ENCODE results near the gene TTLL12.

TTLL12 gene

DNA sequence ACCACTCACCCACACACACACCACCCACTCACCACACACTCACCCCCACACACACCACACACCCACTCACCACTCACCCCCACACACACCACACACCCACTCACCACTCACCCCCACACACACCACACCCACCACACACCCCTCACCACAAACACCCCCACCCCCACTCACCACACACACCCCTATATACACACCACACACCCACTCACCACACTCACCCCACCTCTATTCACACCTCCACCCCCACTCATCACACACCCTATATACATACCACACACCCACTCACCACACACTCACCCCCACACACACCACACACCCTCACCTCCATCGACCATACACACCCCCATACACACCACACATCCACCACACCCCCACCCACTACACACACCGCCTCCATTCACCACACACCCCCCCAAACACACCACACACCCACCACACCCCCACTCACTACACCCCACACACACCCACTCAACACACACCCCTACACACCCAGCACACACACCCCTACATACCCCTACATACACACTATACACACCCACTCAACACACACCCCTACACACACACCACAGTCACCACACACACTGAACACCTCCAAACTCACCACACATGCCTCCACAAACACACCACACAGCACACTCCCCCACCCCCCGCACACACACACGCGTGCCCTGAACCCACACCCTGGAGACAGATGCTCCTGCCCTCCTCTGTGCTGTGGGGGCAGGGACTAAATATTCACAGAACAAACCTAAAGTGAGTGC, 19.0 kb upstream of the TTLL12 start:
- H3K4me3 ChIP-seq (ENCODE audit: low read length) = no peak overlapping the region
- no peak for DNase-seq (ENCODE audit: low read depth)
- TF ChIP-seq CTCF (IDR thresholded peaks at IDR 0.05; ENCODE audit: insufficient read depth, low read depth, low read length, missing control alignments) = no peak

DNA sequence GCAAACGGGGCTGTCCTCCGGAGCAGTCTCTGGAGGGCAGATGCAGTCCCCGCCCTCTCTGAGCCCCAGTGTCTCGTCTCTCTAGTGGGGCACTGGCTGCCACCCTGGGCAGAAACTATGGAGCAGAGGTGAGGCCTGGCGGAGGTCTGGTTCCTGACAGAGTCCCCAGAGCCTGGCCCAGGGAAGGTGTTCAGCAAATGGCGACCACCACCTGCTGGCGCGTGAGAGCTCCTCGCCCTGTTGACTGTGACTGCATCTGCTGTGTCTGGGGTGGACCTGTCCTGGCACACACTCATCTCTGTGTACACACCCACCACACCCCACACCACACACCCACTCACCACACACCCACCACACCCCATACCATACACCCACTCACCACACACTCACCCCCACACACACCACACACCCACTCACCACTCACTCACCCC, 18.3 kb upstream of the TTLL12 start:
- no peak overlapping the region for H3K4me3 ChIP-seq (ENCODE audit: low read length)
- no peak for DNase-seq (ENCODE audit: low read depth)
- TF ChIP-seq CTCF (IDR thresholded peaks at IDR 0.05; ENCODE audit: insufficient read depth, low read depth, low read length, missing control alignments) = no peak

DNA sequence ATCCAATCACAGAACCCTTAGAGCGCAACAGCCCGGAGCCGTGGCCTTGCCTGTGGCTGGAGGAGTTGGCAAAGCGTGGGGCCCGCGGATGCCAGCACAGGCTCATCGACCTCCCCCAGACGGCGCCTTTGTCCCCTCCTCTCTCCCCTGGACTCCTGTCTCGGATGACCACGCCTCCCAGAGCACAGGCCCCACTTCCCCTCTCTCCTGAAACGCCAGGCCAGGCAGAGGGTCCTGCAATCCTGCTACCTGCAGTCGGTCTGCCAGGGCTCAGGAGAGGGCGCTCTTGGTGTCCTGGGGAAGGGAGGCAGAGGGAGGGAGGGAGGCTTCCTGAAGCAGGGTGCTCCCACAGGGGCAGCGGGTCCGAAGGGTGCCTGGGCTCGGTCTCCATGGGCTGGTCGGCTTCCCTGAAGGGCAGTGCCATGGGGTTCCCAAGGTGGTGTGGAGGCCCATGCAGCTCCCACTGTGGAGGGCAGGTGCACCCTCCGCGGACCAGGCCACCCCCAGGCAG, 16.6 kb upstream of the TTLL12 start:
- DNase-seq (ENCODE audit: low read depth) = no peak
- no peak overlapping the region for H3K4me3 ChIP-seq (ENCODE audit: low read length)
- TF ChIP-seq CTCF (IDR thresholded peaks at IDR 0.05; ENCODE audit: insufficient read depth, low read depth, low read length, missing control alignments) = no peak

- no peak for DNase-seq (ENCODE audit: low read depth)
- no peak overlapping the region for H3K4me3 ChIP-seq (ENCODE audit: low read length)
- no peak for TF ChIP-seq CTCF (IDR thresholded peaks at IDR 0.05; ENCODE audit: insufficient read depth, low read depth, low read length, missing control alignments)
Measured at GRCh38 chr22:43202756-43203410, 15.9 kb upstream of the TTLL12 start.

DNA sequence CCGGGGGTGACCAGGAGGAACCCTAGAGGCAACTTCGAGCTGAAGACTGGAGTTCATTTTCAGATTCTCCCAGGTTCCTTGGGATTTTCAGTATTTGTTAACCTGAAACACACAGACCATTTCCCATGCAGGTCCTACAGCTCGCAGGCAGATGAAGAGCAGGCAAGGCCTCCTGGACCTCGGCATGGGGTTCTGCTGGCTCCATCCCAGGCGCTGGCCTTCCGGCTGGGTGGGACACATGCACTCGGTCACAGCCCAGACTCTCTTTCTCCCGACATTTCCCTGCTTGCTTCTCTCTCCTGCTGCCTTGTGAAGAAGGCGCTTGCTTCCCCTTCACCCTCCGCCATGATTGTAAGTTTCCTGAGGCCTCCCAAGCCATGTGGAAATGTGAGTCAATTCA, 15.4 kb upstream of the TTLL12 start:
- no peak for TF ChIP-seq CTCF (IDR thresholded peaks at IDR 0.05; ENCODE audit: insufficient read depth, low read depth, low read length, missing control alignments)
- DNase-seq (ENCODE audit: low read depth) = no peak
- H3K4me3 ChIP-seq (ENCODE audit: low read length) = no peak overlapping the region

DNA sequence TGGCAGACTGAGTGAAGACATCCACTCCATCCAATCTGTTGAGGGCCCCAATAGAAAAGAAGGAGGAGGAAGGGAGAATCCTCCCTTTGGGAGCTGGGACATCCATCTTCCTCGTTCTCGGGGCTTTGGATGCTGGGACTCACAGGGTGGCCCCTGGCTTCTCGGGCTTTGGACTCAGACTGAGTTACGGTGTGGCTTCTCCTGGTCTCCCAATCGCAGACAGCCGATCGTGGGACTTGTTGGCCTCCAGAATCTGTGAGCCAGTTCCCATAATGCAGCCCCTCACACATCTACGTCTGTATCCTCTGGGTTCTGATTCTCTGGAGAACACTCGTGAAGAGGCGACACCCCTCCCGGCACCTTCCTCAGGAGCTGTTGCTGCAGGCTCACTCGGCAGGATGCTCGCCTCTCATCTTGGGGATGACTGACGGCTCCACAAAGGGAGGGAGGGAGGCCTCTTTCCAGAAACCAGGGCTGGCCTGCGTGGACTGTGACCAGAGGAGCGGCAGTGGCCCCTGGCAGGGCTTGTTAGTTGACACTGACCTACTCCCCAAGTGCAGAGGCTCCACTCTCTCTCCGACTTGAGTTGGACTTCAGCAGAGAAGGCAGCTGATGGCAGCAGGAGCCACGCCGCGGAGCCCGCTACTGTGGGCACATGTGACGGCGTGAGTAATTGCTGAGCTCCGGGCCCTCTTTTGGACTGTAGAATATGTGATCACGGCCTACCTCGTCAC, 14.7 kb upstream of the TTLL12 start:
- DNase-seq (ENCODE audit: low read depth) = no peak
- no peak for TF ChIP-seq CTCF (IDR thresholded peaks at IDR 0.05; ENCODE audit: insufficient read depth, low read depth, low read length, missing control alignments)
- H3K4me3 ChIP-seq (ENCODE audit: low read length) = no peak overlapping the region

Measured in epithelial cell of esophagus (primary cell).